Karpas-422 (cell line): ENCODE data around the gene MTA1. TPM values are rescaled to one million over a fixed set of nuclear protein-coding genes. Genes with fewer than 3 reads are reported as not detected.

Source experiments
- DNase-seq: peaks from one replicate; pipeline ENCODE4 v3.0.0-alpha.2; 2015
- H2AFZ ChIP-seq: fragments of 200-600 bp; sonication (generic); 2 replicates; pipeline ENCODE4 v1.6.1; 2014; ENCODE audit warnings: antibody characterized with exemption, low read length, mixed read lengths
- H3K27ac ChIP-seq: fragments of 200-600 bp; sonication (generic); 2 replicates; pipeline ENCODE4 v1.5.1; 2014; ENCODE audit warnings: mild to moderate bottlenecking, low read length, moderate library complexity
- H3K27me3 ChIP-seq: fragments of 200-600 bp; sonication (generic); 2 replicates; pipeline ENCODE4 v1.6.1; 2014; ENCODE audit warnings: low read length, mixed read lengths
- H3K36me3 ChIP-seq: fragments of 200-600 bp; sonication (generic); 2 replicates; pipeline ENCODE4 v1.6.1; 2014; ENCODE audit warnings: low read length, mixed read lengths; ENCODE audit not compliant: insufficient read depth
- H3K4me1 ChIP-seq: fragments of 200-600 bp; sonication (generic); 2 replicates; pipeline ENCODE4 v1.6.1; 2014; ENCODE audit warnings: mild to moderate bottlenecking, low read length, mixed read lengths
- H3K4me2 ChIP-seq: fragments of 200-600 bp; sonication (generic); 2 replicates; pipeline ENCODE4 v1.6.1; 2014; ENCODE audit warnings: low read length, low read depth, mild to moderate bottlenecking; ENCODE audit not compliant: poor library complexity, severe bottlenecking
- H3K4me3 ChIP-seq: fragments of 200-600 bp; sonication (generic); 2 replicates; pipeline ENCODE4 v1.5.1; 2014; ENCODE audit warnings: mild to moderate bottlenecking, antibody characterized with exemption, low read length, mixed read lengths
- H3K79me2 ChIP-seq: fragments of 200-600 bp; sonication (generic); 2 replicates; pipeline ENCODE4 v1.6.1; 2014; ENCODE audit warnings: mild to moderate bottlenecking, low read length, mixed read lengths
- H3K9ac ChIP-seq: fragments of 200-600 bp; sonication (generic); 2 replicates; pipeline ENCODE4 v1.6.0; 2014; ENCODE audit warnings: low read length
- H3K9me2 ChIP-seq: fragments of 200-600 bp; sonication (generic), shearing (Covaris generic); replicated peaks from 2 replicates; pipeline ENCODE4 v1.6.0; 2014; ENCODE audit warnings: mild to moderate bottlenecking, low read length, moderate library complexity; ENCODE audit not compliant: insufficient read depth
- H3K9me3 ChIP-seq: fragments of 300-700, 200-600 bp; sonication (generic); 2 replicates; pipeline ENCODE4 v1.6.1; 2014; ENCODE audit warnings: low read length, mixed read lengths
- H4K20me1 ChIP-seq: fragments of 200-600 bp; sonication (generic); 2 replicates; pipeline ENCODE4 v1.6.1; 2014; ENCODE audit warnings: mild to moderate bottlenecking, antibody characterized with exemption, low read length, low read depth; ENCODE audit not compliant: insufficient read depth
- total RNA-seq: library from RNA; depleted of rRNA; stranded (reverse); fragments of >200 nt; shearing (Covaris generic); gene quantifications from 2 replicates; pipeline ENCODE4 v1.2.3, GENCODE V29; 2014; ENCODE audit warnings: low replicate concordance

MTA1 gene
- total RNA-seq, 1 experiment from 2014 or later = 94.6 TPM

- Histone ChIP-seq H3K27ac (peak within 1 kb of the TSS; percentile 81), H3K9me3 (no peaks in the 10 kb centered on the region), H3K4me3 (peak within 1 kb of the TSS; percentile 94), H3K9me2 (no peaks in the 10 kb centered on the region), H4K20me1 (peaks cover 24% of the 10 kb centered on the region), H3K79me2 (peaks cover 8% of the 10 kb centered on the region), H2AFZ (peak within 1 kb of the TSS; percentile 94; the same call in 1 of the 2 replicates), H3K9ac (peak within 1 kb of the TSS; percentile 95), H3K36me3 (no peaks in the 10 kb centered on the region), H3K4me2 (peak within 1 kb of the TSS; percentile 98), H3K27me3 (no peaks in the 10 kb centered on the region), H3K4me1 (peaks cover 53% of the 10 kb centered on the region)
- DNase-seq = peak; percentile 100
Observed at GRCh38 chr14:105490572-105491365, 71.1 kb downstream of the MTA1 start, which contains the start of gene TEDC1. TSS of gene TEDC1 (plus strand) at chr14:105491246. CDS start at chr14:105491376, 130 bp downstream.

GRCh38 chr14:105491366-105491973, 71.8 kb downstream of the MTA1 start:
- Histone ChIP-seq H3K4me3 (peak overlapping the region; percentile 87), H3K36me3 (no peaks in the 10 kb centered on the region), H3K4me1 (peaks cover 46% of the 10 kb centered on the region), H3K9me3 (no peaks in the 10 kb centered on the region), H3K27ac (peak overlapping the region; percentile 67), H3K9ac (peak overlapping the region; percentile 85), H3K9me2 (no peaks in the 10 kb centered on the region), H4K20me1 (peaks cover 24% of the 10 kb centered on the region), H3K4me2 (peak overlapping the region; percentile 85), H3K79me2 (peaks cover 8% of the 10 kb centered on the region), H3K27me3 (no peaks in the 10 kb centered on the region), H2AFZ (peak overlapping the region; percentile 64; the same call in 1 of the 2 replicates)
- DNase-seq = peak; percentile 97

- peaks cover 24% of the 10 kb centered on the region for H4K20me1 ChIP-seq
- no peak for DNase-seq
- H3K27me3 ChIP-seq = no peaks in the 10 kb centered on the region
- peak overlapping the region; percentile 85 for H3K4me2 ChIP-seq
- H3K4me1 ChIP-seq = peaks cover 38% of the 10 kb centered on the region
- no peak overlapping the region for H3K27ac ChIP-seq
- no peaks in the 10 kb centered on the region for H3K36me3 ChIP-seq
- H2AFZ ChIP-seq = no peak overlapping the region
- H3K9ac ChIP-seq = peak overlapping the region; percentile 27
- H3K79me2 ChIP-seq = peaks cover 8% of the 10 kb centered on the region
- H3K9me3 ChIP-seq = no peaks in the 10 kb centered on the region
- H3K4me3 ChIP-seq = peak overlapping the region; percentile 87; the same call in 1 of the 2 replicates
- no peaks in the 10 kb centered on the region for H3K9me2 ChIP-seq
Observed at GRCh38 chr14:105492031-105492970, 72.7 kb downstream of the MTA1 start.

GRCh38 chr14:105492971-105493871, 73.6 kb downstream of the MTA1 start:
- Histone ChIP-seq H3K79me2 (peaks cover 8% of the 10 kb centered on the region), H3K27me3 (no peaks in the 10 kb centered on the region), H3K4me3 (no peak overlapping the region), H4K20me1 (peaks cover 20% of the 10 kb centered on the region), H3K4me1 (peaks cover 29% of the 10 kb centered on the region), H3K9ac (no peak overlapping the region), H3K27ac (no peak overlapping the region), H2AFZ (no peak overlapping the region), H3K4me2 (no peak overlapping the region), H3K36me3 (no peaks in the 10 kb centered on the region), H3K9me2 (no peaks in the 10 kb centered on the region), H3K9me3 (no peaks in the 10 kb centered on the region)
- DNase-seq = no peak

- Histone ChIP-seq H3K4me2 (no peak overlapping the region), H4K20me1 (peaks cover 20% of the 10 kb centered on the region), H3K9ac (no peak overlapping the region), H3K4me1 (peaks cover 21% of the 10 kb centered on the region), H3K36me3 (no peaks in the 10 kb centered on the region), H3K27me3 (no peaks in the 10 kb centered on the region), H3K79me2 (peaks cover 5% of the 10 kb centered on the region), H3K9me2 (no peaks in the 10 kb centered on the region), H3K4me3 (no peak overlapping the region), H3K27ac (no peak overlapping the region), H2AFZ (no peak overlapping the region), H3K9me3 (no peaks in the 10 kb centered on the region)
- DNase-seq = no peak
Observed at GRCh38 chr14:105493921-105494605, 74.4 kb downstream of the MTA1 start.

- Histone ChIP-seq H3K4me2 (no peak overlapping the region), H3K36me3 (no peaks in the 10 kb centered on the region), H3K9ac (no peak overlapping the region)
Observed at GRCh38 chr14:105494606-105494929, 74.9 kb downstream of the MTA1 start.

More at GRCh38 chr14:105494606-105494929, 74.9 kb downstream of the MTA1 start:
- no peak overlapping the region for H2AFZ ChIP-seq
- H4K20me1 ChIP-seq = peaks cover 20% of the 10 kb centered on the region
- no peaks in the 10 kb centered on the region for H3K9me2 ChIP-seq
- H3K79me2 ChIP-seq = peaks cover 5% of the 10 kb centered on the region
- no peak overlapping the region for H3K27ac ChIP-seq
- peaks cover 16% of the 10 kb centered on the region for H3K4me1 ChIP-seq
- no peak for DNase-seq
- no peaks in the 10 kb centered on the region for H3K9me3 ChIP-seq
- H3K27me3 ChIP-seq = no peaks in the 10 kb centered on the region
- H3K4me3 ChIP-seq = no peak overlapping the region
